TTC549 (cell line): ENCODE measurements around the gene ZNF275.
"Not testable (repeated sequence)": the region's sequence is repeated elsewhere in the genome, so short reads cannot be mapped to it uniquely, and the experiment has no call there.

Experiments used
- FAIRE-seq: peaks from 2 replicates; lab custom pipeline; 2012; peaks lifted over from hg19 to GRCh38; lab: Jason Lieb, UNC

The ZNF275 gene

GRCh38 chrX:153319295-153320046, 14.5 kb upstream of the ZNF275 start:
- no peak for FAIRE-seq

- not testable (repeated sequence) for FAIRE-seq
Observed at GRCh38 chrX:153320047-153320443, 13.9 kb upstream of the ZNF275 start.

- FAIRE-seq: no peak
Observed at GRCh38 chrX:153320555-153321184, 13.3 kb upstream of the ZNF275 start.

DNA sequence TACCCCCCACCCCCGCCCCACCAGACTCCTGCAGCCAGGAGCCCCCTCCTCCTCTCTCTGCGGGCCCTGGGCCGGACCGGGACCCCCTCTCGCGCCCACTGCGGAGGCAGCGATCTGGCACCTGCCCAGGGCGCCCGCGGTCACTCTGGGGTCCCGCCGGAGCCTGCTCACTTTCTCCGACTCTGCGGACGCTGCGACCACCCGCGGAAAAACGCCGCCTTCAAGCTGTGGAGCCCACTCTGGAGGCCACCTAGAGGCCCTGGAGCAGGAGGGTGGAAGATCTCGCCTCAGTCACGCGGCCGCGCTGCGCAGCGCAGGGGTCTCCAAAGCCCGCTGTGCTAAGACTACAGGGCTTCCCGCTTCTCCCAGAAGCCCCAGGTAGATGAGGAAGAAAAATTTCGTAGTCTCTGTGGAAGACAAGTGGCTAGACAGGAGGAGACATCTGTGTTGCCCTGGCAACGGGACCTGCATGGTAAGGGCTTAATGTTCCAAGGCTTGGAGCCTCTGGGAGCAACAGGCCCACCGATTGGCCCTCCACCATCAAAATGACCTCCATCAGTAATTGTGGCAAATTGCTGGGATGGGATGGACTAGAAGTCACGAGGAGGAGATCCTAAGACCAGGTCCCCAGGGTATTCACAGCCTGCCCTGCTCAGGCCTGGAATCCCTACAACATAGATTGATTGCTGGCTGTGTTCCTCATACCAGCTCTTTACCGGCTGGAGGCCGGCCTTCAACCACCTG, 12.4 kb upstream of the ZNF275 start, which contains the start of gene PNMA6F:
Gene PNMA6F (minus strand): TSS at position 387 of the 744 bp plus-strand sequence. CDS start 1,093 bp downstream, outside the sequence.
- FAIRE-seq: no peak

DNA sequence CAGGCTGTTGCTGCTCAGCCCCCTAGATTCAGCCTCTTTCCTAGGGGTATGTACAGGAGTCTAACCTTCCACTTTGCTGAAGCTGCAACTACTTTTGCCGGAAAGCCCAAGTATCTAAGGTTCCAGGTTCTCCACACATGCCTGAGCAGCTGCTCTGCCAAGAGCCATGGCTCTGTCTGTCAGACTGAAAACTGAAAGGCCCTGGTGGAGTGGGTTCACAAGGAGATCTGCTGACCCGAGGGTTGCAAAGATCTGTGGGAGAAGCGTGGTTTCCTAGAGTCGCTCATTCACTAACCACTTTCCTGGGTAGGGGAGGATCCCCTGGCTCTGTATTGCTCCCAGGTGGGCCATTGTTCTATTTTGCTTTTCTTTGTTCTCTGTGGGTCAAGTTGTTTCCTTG, 6.4 kb upstream of the ZNF275 start:
- no peak for FAIRE-seq

- no peak for FAIRE-seq
Observed at GRCh38 chrX:153333266-153333665, 687 bp upstream of the ZNF275 start.

GRCh38 chrX:153334654-153335295, 822 bp downstream of the ZNF275 start:
- no peak for FAIRE-seq

DNA sequence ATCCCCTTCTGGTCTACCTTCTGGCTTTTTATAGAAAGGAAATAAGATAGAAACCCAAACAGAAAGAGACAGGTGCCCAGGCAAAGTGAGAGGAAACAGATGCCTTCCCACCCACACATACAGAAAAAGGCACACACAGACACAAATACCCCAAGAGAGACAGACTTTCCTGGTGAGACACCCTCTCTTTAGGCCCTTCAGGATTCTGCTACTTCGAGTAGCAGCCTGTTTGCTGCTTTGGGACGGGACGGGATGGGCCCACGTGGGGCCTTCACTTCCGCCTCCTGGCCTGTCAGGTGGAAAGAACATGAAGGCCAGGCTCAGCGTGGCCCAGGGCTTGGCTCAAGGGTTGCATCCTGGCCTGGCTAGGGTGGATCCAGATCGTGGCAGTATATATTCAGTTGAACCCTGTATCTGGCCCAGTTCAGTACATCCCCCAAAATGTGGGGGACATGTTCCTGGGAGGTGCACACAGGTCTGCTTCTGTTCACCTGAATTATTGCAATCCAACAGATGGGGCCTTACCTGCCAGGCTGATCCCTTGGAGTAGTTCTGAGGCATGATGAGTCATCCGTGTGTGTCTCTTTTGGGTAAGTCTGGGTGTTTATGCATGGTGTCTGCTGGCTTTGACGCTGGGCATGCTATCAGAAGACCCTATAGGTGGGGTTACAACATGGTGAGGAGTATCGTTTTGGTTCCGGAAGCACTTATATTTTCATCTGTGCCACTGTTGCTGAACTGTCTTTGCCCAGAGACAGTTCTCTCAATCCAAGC, 2.4 kb downstream of the ZNF275 start:
- no peak for FAIRE-seq

- no peak for FAIRE-seq
Observed at GRCh38 chrX:153336988-153337387, 3.0 kb downstream of the ZNF275 start.

DNA sequence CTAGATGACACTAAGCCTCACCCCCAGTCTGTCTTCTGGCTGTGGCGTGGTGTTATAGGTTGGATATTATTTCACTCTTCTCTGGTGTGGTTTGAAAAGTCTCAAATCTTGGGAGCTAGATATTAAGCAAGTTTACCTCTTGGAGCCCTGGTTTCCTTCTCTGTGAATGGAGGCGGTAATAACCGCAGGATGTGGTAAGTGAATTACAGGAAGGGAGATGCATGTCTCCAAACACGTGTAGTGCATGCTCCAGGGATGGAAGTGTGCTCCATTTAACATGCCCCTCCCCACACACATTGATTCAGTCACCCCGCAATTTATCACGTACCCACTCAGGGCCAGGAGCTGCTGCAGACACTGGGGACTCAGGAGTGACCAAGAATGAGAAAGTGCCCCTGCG, 4.9 kb downstream of the ZNF275 start:
- no peak for FAIRE-seq

- FAIRE-seq: no peak
Observed at GRCh38 chrX:153339662-153340061, 5.7 kb downstream of the ZNF275 start.

- no peak for FAIRE-seq
Observed at GRCh38 chrX:153340111-153340510, 6.2 kb downstream of the ZNF275 start.

GRCh38 chrX:153342762-153343558, 9.0 kb downstream of the ZNF275 start:
- FAIRE-seq: no peak

GRCh38 chrX:153343674-153344073, 9.7 kb downstream of the ZNF275 start:
- no peak for FAIRE-seq

GRCh38 chrX:153347530-153347929, 13.6 kb downstream of the ZNF275 start:
- no peak for FAIRE-seq

DNA sequence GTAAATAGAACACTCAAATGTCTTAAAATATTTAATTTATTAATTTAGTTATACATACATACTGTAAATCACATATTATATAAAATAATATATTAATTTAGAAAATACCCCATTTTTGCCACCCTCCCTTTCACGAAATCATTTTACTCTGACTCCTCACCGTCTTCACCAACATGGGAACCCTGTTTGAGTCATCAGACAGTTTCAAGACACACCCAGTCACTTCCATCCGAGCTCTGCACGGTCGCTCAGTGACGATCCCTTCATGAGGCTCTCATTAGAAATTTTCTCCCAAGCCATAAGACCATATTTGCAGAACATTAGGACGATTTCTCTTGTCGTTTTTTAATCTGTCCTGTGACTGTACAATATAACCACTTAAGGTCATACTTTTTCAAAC, 14.5 kb downstream of the ZNF275 start:
- no peak for FAIRE-seq

GRCh38 chrX:153349952-153350351, 16.0 kb downstream of the ZNF275 start:
- no peak for FAIRE-seq

- no peak for FAIRE-seq
Observed at GRCh38 chrX:153351981-153352380, 18.0 kb downstream of the ZNF275 start.

DNA sequence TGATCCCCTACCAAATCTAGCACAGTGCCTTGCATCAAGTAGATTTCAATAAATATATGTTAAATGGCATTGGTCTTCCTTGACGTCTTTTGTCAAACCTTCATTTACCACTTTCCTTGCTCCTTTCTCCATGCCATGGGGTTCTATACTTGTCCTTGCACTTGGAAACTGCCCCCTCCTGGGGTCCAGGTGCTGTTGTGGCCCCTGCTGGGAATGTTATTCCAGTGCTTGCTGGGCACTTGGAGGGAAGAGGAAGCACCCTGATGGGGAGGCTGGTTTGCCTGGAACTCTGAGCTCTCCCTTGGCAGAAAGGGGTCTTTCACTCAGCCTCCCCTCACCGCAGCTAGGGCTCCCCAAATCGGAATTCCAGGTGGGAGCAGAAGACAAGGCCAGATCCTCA, 18.9 kb downstream of the ZNF275 start:
- FAIRE-seq: no peak

DNA sequence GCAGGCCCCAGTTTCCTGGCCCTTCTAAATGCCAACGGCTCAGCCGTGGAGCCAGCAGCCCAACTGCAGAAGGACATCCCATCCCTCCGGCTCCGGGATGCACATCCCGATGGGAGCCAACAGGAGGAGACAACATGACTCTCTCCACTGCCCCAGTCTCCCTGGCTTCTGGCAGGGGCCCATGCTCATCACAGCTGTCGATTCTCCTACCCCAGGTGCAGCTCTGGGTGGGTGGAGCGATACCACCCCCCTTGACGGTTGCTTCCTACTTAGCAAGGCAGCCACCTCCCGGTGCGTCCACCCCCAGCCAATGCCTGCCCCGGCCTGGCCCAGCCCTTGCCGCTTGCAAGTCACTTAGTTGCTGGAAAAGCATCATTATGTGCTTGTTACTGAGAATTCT, 19.5 kb downstream of the ZNF275 start:
- FAIRE-seq: no peak

DNA sequence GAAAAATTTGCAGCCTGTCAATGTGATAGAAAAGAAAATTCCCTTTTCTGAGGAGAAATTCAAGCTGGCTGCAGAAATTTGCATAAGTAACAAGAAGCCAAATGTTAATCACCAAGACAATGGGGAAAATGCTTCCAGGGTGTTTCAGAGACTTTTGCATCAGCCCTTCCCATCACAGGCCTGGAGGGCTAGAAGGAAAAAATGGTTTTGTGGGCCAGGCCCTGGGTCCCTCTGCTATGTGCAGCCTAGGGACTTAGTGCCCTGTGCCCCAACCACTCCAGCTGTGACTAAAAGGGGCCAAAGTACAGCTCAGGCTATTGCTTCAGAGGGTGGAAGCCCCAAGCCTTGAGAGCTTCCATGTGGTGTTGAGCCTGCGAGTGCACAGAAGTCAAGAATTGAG, 23.9 kb downstream of the ZNF275 start:
- FAIRE-seq: no peak
